ENCODE results near the gene RAPGEF2.

The RAPGEF2 gene

DNA sequence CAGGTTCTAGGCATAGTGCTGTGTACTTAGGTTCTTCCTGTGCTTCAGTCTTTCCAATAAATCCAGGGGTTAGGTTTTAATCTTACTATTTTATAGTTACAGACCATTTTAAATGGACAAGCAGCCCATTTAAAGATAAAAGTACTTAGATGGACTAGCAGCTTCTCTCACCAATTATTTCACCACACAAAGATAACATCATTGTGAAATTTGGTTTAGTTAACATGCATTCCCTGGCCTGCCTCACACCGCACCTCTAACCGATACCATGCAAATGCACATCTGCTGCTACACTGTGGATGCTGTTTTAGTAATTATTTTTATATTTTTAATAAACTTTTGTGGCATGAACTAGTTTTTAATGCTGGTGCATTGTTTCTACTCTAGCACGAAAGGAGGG, 252.6 kb downstream of the RAPGEF2 start:
- Histone ChIP-seq H3K4me1 (ENCODE audit: control insufficient read depth, insufficient read depth, low read length) (no peaks in the 10 kb centered on the region), H3K4me3 (ENCODE audit: low read depth, low read length) (no peak overlapping the region), H3K36me3 (ENCODE audit: control insufficient read depth in 2 of 2, insufficient read depth in 1 of 2, low read length in 2 of 2) (peaks cover 3 to 85% of the 10 kb centered on the region in 2 experiments), H3K27ac (ENCODE audit: extremely low read depth, low read depth, low read length) (no peak overlapping the region), H3K9me3 (ENCODE audit: control insufficient read depth, insufficient read depth, low read depth, low read length) (no peaks in the 10 kb centered on the region)
- ChIA-PET POLR2A (no interaction called here), CTCF (no interaction called here)
- no peak for TF ChIP-seq PRDM1 (tag by site-specific recombination; IDR thresholded peaks at IDR 0.05)
- TF ChIP-seq ZNF747 (tag by site-specific recombination; IDR thresholded peaks at IDR 0.05): no peak
- TF ChIP-seq ZNF2 (tag by site-specific recombination; IDR thresholded peaks at IDR 0.05): no peak
- TF ChIP-seq, protein P1, sequence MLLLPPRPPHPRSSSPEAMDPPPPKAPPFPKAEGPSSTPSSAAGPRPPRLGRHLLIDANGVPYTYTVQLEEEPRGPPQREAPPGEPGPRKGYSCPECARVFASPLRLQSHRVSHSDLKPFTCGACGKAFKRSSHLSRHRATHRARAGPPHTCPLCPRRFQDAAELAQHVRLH (tag by site-specific recombination; IDR thresholded peaks at IDR 0.05): no peak
- TF ChIP-seq ZNF600 (tag by site-specific recombination; IDR thresholded peaks at IDR 0.05): no peak
- TF ChIP-seq GLI4 (tag by site-specific recombination; IDR thresholded peaks at IDR 0.05): no peak
- TF ChIP-seq ZNF501 (tag by site-specific recombination; IDR thresholded peaks at IDR 0.05): no peak
- TF ChIP-seq ZNF670 (tag by site-specific recombination; IDR thresholded peaks at IDR 0.05; ENCODE audit: low read depth): no peak
- TF ChIP-seq SCRT2 (tag by site-specific recombination; IDR thresholded peaks at IDR 0.05): no peak
- TF ChIP-seq ZNF366 (tag by site-specific recombination; conservative IDR thresholded peaks at IDR 0.05): no peak
- no peak for TF ChIP-seq ZNF266 (tag by site-specific recombination; IDR thresholded peaks at IDR 0.05; ENCODE audit: low read depth)
- no peak for TF ChIP-seq ZNF555 (tag by site-specific recombination; conservative IDR thresholded peaks at IDR 0.05)
- no peak for TF ChIP-seq ZNF777 (tag by site-specific recombination; IDR thresholded peaks at IDR 0.05; ENCODE audit: borderline replicate concordance)
- TF ChIP-seq ZNF561 (tag by site-specific recombination; IDR thresholded peaks at IDR 0.05; ENCODE audit: borderline replicate concordance): no peak
- TF ChIP-seq ZNF23 (tag by site-specific recombination; IDR thresholded peaks at IDR 0.05; ENCODE audit: borderline replicate concordance): no peak
- TF ChIP-seq KLF8 (tag by site-specific recombination; IDR thresholded peaks at IDR 0.05): no peak

DNA sequence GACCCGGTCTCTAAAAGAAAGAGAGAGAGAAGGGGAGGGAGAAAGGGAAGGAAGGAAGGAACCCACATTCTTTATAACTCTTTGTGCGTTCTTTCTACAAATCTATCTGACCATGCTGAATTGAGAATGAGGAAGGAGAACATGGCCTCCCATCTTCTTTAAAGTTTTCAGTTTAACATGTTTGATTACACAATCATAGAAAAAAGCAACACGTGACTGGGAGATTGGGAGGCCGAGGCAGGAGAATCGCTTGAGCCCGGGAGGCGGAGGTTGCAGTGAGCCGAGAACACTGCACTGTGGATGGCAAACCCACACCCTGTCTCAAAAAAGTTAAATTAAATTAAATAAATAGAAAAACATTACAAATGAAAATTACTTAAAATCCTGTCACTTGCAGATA, 254.5 kb downstream of the RAPGEF2 start:
- TF ChIP-seq ZXDB (tag by site-specific recombination; IDR thresholded peaks at IDR 0.05) (no peak), ZNF768 (tag by site-specific recombination; IDR thresholded peaks at IDR 0.05) (no peak), ZNF510 (tag by site-specific recombination; IDR thresholded peaks at IDR 0.05; ENCODE audit: insufficient replicate concordance) (no peak), ZNF658 (tag by site-specific recombination; IDR thresholded peaks at IDR 0.05) (no peak), SP2 (tag by site-specific recombination; IDR thresholded peaks at IDR 0.05) (no peak)
- TF ChIP-seq, protein P2, sequence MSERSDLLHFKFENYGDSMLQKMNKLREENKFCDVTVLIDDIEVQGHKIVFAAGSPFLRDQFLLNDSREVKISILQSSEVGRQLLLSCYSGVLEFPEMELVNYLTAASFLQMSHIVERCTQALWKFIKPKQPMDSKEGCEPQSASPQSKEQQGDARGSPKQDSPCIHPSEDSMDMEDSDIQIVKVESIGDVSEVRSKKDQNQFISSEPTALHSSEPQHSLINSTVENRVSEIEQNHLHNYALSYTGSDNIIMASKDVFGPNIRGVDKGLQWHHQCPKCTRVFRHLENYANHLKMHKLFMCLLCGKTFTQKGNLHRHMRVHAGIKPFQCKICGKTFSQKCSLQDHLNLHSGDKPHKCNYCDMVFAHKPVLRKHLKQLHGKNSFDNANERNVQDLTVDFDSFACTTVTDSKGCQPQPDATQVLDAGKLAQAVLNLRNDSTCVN (tag by site-specific recombination; optimal IDR thresholded peaks at IDR 0.05): no peak
- Histone ChIP-seq H3K9me3 (ENCODE audit: control insufficient read depth, insufficient read depth, low read depth, low read length) (no peaks in the 10 kb centered on the region), H3K27ac (ENCODE audit: extremely low read depth, low read depth, low read length) (no peak overlapping the region), H3K4me3 (ENCODE audit: low read depth, low read length) (no peak overlapping the region), H3K36me3 (ENCODE audit: control insufficient read depth in 2 of 2, insufficient read depth in 1 of 2, low read length in 2 of 2) (peaks cover 3 to 74% of the 10 kb centered on the region in 2 experiments), H3K4me1 (ENCODE audit: control insufficient read depth, insufficient read depth, low read length) (no peaks in the 10 kb centered on the region)
- CTCF ChIA-PET: interaction anchor here (0.7 kb wide), 1 partner anchor 13 kb away, joined by 3 read pairs; no protein-coding TSS in a partner anchor
- POLR2A ChIA-PET: no interaction called here

DNA sequence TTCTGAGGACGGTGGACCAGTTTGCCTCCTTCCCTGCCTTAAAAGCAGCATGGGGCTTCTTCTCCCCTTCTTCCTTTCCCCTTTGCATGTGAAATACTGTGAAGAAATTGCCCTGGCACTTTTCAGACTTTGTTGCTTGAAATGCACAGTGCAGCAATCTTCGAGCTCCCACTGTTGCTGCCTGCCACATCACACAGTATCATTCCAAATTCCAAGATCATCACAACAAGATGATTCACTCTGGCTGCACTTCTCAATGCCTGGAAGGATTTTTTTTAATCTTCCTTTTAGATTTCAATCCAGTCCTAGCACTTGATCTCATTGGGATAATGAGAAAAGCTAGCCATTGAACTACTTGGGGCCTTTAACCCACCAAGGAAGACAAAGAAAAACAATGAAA, 255.3 kb downstream of the RAPGEF2 start:
- H3K4me3 ChIP-seq (ENCODE audit: low read depth, low read length): no peak overlapping the region
- no peaks in the 10 kb centered on the region for H3K9me3 ChIP-seq (ENCODE audit: control insufficient read depth, insufficient read depth, low read depth, low read length)
- peaks cover 3 to 68% of the 10 kb centered on the region in 2 experiments for H3K36me3 ChIP-seq (ENCODE audit: control insufficient read depth in 2 of 2, insufficient read depth in 1 of 2, low read length in 2 of 2)
- CTCF ChIA-PET: interaction anchor here (0.7 kb wide), 1 partner anchor 14 kb away, joined by 3 read pairs; no protein-coding TSS in a partner anchor
- no peak overlapping the region for H3K27ac ChIP-seq (ENCODE audit: extremely low read depth, low read depth, low read length)
- no peaks in the 10 kb centered on the region for H3K4me1 ChIP-seq (ENCODE audit: control insufficient read depth, insufficient read depth, low read length)
- POLR2A ChIA-PET: no interaction called here
- TF ChIP-seq YY1 (tag by site-specific recombination; IDR thresholded peaks at IDR 0.05) (no peak), GLIS2 (tag by site-specific recombination; IDR thresholded peaks at IDR 0.05) (no peak), ZNF140 (tag by site-specific recombination; IDR thresholded peaks at IDR 0.05) (no peak), ZNF341 (tag by site-specific recombination; IDR thresholded peaks at IDR 0.05; ENCODE audit: low read depth) (no peak), ZNF157 (tag by site-specific recombination; IDR thresholded peaks at IDR 0.05) (no peak), ZNF404 (tag by site-specific recombination; IDR thresholded peaks at IDR 0.05) (no peak), YY2 (tag by site-specific recombination; IDR thresholded peaks at IDR 0.05) (no peak), ZSCAN16 (tag by site-specific recombination; IDR thresholded peaks at IDR 0.05) (no peak), ZNF174 (tag by site-specific recombination; IDR thresholded peaks at IDR 0.05) (no peak), ZBTB7A (tag by site-specific recombination; IDR thresholded peaks at IDR 0.05; ENCODE audit: low read depth) (no peak), ZNF19 (tag by site-specific recombination; IDR thresholded peaks at IDR 0.05; ENCODE audit: low read depth) (no peak), ZNF843 (tag by site-specific recombination; IDR thresholded peaks at IDR 0.05) (no peak)
- TF ChIP-seq, protein P3, sequence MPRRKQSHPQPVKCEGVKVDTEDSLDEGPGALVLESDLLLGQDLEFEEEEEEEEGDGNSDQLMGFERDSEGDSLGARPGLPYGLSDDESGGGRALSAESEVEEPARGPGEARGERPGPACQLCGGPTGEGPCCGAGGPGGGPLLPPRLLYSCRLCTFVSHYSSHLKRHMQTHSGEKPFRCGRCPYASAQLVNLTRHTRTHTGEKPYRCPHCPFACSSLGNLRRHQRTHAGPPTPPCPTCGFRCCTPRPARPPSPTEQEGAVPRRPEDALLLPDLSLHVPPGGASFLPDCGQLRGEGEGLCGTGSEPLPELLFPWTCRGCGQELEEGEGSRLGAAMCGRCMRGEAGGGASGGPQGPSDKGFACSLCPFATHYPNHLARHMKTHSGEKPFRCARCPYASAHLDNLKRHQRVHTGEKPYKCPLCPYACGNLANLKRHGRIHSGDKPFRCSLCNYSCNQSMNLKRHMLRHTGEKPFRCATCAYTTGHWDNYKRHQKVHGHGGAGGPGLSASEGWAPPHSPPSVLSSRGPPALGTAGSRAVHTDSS (tag by site-specific recombination; IDR thresholded peaks at IDR 0.05): no peak

Data from HEK293 (cell line).